HG03045 (cell line): ENCODE measurements around the gene FARP1.

Source experiments
- ATAC-seq: cut with Tn5 transposase; IDR thresholded peaks from one replicate; pipeline ENCODE4 v1.9.1; 2021; ENCODE audit warnings: mild to moderate bottlenecking, moderate library complexity; ENCODE audit not compliant: unreplicated experiment

The FARP1 gene

GRCh38 chr13:98142380-98143156 is at the start of gene FARP1:
Gene FARP1 (plus strand): TSS chr13:98143094. CDS start chr13:98213243, 70,149 bp downstream.
- no peak for ATAC-seq

- ATAC-seq: no peak
Observed at GRCh38 chr13:98094678-98095266, 48.1 kb upstream of the FARP1 start.

DNA sequence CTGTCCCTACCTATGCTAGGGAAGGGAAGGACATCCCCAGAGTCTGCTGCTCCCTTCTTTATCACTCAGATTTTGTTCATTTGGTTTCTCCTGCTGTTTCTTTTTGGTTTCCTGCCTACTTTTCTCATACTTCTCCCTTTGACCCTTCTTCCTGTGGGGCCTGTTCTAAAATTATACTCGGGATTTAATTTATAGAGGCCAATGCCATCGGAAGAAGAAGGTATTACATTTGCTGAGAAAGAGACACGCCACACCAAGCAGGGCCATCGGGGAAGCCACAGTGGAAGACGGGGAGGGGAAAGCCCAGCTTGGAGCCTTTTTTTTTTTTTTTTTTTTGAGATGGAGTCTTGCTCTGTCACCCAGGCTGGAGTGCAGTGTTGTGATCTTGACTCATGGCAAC is 46.8 kb upstream of the FARP1 start:
- no peak for ATAC-seq

- ATAC-seq: no peak
Observed at GRCh38 chr13:98097749-98098148, 45.1 kb upstream of the FARP1 start.

DNA sequence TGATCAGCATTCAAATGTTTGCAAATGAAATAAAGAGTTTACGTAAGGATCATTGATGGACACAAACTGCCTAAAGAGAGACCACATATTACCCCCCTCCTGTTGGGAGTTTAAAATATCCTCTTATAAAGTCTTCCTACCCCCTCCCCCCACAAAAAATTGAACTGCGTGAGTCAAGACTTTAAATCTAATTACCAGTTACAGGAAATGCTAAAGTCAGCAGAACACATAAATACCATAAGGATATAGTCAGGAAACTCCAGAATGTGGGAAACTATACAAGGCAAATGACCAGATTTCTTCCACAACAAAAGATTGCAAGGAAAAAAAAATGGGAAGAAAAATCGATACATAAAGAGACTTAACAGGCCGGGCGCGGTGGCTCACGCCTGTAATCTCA is 44.4 kb upstream of the FARP1 start:
- no peak for ATAC-seq

DNA sequence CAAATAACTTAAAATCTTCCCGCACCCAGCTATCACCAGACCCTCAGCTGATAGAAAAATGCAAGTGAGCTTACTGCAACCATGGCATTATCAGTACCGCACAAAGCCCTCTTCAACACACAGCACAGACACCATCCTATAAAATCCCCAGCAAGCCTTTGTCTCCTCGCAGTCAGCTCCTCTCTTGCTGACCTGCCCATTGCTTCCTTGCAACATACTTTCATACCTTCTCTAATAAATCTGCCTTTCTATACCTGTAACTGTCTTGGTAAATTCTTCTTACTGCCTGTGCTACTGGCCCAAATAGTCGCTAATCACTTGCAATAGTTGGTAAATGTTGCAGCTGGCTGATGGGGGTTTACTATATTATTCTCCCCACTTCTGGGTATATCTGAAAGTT is 43.3 kb upstream of the FARP1 start:
- ATAC-seq: no peak

- no peak for ATAC-seq
Observed at GRCh38 chr13:98100481-98100880, 42.4 kb upstream of the FARP1 start.

GRCh38 chr13:98103531-98103930 is 39.4 kb upstream of the FARP1 start:
- ATAC-seq: no peak

GRCh38 chr13:98103942-98104880 is 38.7 kb upstream of the FARP1 start:
- ATAC-seq: no peak

DNA sequence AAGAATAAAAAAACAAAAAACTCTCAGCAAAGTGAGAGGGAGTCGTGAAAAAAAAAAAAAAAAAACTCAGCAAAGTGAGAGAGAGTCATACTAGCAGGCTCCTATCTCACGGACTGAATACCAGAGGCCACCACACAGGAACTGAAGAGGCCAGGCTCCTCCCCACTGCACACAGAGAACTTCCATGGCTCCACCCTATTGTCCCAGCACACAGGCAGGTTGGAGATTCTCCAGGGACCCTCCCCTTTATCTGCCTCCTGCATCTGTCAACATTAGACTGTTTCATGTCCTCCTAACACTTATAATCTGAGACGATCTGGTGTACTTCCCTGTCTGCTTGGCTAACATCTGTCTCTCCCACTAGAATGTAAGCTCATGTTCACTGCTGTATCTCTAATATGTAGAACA is 37.0 kb upstream of the FARP1 start:
- no peak for ATAC-seq

- no peak for ATAC-seq
Observed at GRCh38 chr13:98108341-98108740, 34.6 kb upstream of the FARP1 start.

- ATAC-seq: no peak
Observed at GRCh38 chr13:98109226-98109853, 33.6 kb upstream of the FARP1 start.

GRCh38 chr13:98110749-98111148 is 32.1 kb upstream of the FARP1 start:
- no peak for ATAC-seq

GRCh38 chr13:98111168-98112098 is 31.5 kb upstream of the FARP1 start:
- no peak for ATAC-seq

- ATAC-seq: no peak
Observed at GRCh38 chr13:98112456-98112855, 30.4 kb upstream of the FARP1 start.

- no peak for ATAC-seq
Observed at GRCh38 chr13:98118865-98119264, 24.0 kb upstream of the FARP1 start.

GRCh38 chr13:98123176-98123575 is 19.7 kb upstream of the FARP1 start:
- no peak for ATAC-seq

GRCh38 chr13:98129059-98129746 is 13.7 kb upstream of the FARP1 start:
- ATAC-seq: no peak

DNA sequence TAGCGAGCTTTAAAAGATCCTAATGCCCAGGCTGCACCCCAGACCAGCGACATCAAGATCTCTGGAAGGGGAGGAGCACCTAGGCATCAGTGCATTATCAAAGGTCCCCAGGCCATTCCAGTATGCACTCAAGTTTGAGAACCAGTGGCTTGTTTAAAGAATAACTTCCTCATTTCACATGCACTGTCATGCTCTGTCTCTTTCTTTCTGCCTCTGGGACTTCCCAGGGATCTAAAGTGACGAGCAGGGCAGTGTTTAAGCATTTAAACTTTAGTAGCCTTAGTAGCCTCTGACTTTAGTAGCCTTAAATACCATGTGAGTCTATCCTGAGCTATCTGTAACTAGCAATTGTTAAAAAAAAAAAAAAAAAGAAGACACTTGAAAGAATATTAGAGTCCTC is 8.9 kb upstream of the FARP1 start:
- ATAC-seq: no peak
